ENCODE measurements around the gene TXK. TPM values are rescaled to one million over a fixed set of nuclear protein-coding genes. Genes with fewer than 3 reads are reported as not detected.

Gene TXK
- total and polyA plus RNA-seq, 3 donors from 2014 or later, result 3.1 to 5.9 (median 3.6) TPM

DNA sequence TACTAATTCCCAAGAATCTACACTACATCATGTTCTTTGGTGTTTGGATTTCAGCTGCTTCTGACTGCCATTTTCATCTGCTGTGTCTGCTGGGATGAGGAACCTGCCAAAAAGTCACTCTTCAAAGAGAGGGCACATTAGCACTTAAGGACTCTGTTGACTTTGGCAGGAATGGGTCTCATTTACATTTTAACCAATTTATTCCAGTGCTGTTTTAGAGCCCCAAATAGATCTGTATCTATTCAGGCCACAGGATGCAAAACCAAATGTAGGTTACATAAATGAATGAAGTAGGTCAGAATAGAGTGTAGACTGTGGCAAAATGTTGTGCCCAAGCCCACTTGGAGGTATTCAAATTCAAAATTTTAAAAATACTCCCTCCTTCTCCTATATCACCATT, 14.4 kb downstream of the TXK start:
- no peak overlapping the region for H3K27ac ChIP-seq
- H3K27me3 ChIP-seq, result no peaks in the 10 kb centered on the region
- H3K4me1 ChIP-seq, result no peaks in the 10 kb centered on the region
- H3K9me3 ChIP-seq, result no peaks in the 10 kb centered on the region
- H3K36me3 ChIP-seq (ENCODE audit: low read depth, missing control alignments), result no peaks in the 10 kb centered on the region
- H3K4me3 ChIP-seq, result no peak overlapping the region
- intact Hi-C loops (cut with DNase I; ENCODE audit: low total_unique reads), result no loop called here
- TF ChIP-seq CTCF (IDR thresholded peaks at IDR 0.05), result no peak
- TF ChIP-seq POLR2A (IDR thresholded peaks at IDR 0.05), result no peak
- DNase-seq, result no peak

DNA sequence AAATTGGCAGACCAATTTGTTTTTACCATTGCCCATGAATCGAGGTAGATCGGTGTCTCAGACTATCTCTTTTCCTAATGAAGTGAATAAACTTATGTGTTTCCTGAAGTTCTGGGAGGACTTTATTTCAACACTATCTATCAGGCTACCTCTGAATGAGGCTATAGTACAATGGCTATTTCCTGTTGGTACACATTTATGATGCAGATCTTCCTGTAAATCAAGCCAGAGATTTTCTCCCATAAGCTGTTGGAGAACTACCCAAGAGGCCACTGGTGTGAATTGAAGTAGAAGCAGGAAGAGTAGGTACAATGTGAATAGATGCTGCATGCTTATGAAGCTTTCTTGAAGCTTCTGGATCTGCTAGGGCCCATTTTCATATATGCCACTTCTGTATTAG, 16.0 kb downstream of the TXK start:
- Histone ChIP-seq H3K4me3 (no peak overlapping the region), H3K36me3 (ENCODE audit: low read depth, missing control alignments) (no peaks in the 10 kb centered on the region), H3K27me3 (no peaks in the 10 kb centered on the region), H3K9me3 (no peaks in the 10 kb centered on the region), H3K4me1 (no peaks in the 10 kb centered on the region), H3K27ac (no peak overlapping the region)
- WGBS, 2 donors, result 96 to 98% methylated on average over 2 of the region's 2 CpGs
- DNase-seq, result no peak
- intact Hi-C loops (cut with DNase I; ENCODE audit: low total_unique reads), result no loop called here
- TF ChIP-seq CTCF (IDR thresholded peaks at IDR 0.05) (no peak), POLR2A (IDR thresholded peaks at IDR 0.05) (no peak)

DNA sequence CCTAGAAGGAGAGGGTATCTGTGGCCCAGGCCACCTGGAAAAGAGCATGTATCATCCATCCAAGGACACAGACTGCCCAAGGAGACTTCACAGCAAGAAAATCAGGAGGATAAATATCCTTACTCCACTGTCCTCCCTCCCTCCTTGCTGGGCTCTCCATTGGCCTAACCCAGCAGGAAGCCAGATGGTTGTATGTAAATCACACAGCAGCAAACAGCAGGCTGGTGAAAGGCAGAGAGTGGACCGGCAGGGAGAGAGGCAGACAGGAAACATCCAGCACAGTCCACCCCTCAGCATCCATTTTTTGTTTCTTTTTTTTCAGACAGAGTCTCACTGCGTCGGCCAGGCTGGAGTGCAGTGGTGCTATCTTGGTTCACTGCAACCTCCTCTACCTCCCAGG, 17.5 kb downstream of the TXK start:
- Histone ChIP-seq H3K9me3 (no peaks in the 10 kb centered on the region), H3K27me3 (no peaks in the 10 kb centered on the region), H3K4me3 (no peak overlapping the region), H3K4me1 (no peaks in the 10 kb centered on the region), H3K27ac (no peak overlapping the region), H3K36me3 (ENCODE audit: low read depth, missing control alignments) (no peaks in the 10 kb centered on the region)
- intact Hi-C loops (cut with DNase I; ENCODE audit: low total_unique reads), result no loop called here
- no peak for TF ChIP-seq CTCF (IDR thresholded peaks at IDR 0.05)
- no peak for TF ChIP-seq POLR2A (IDR thresholded peaks at IDR 0.05)
- no peak for DNase-seq
- WGBS, 2 donors, result 64 to 83% methylated on average over 3 of the region's 3 CpGs

GRCh38 chr4:48114412-48114811, 19.6 kb downstream of the TXK start:
- no peak for TF ChIP-seq POLR2A (IDR thresholded peaks at IDR 0.05)
- no peak for TF ChIP-seq CTCF (IDR thresholded peaks at IDR 0.05)
- WGBS, 2 donors, result 91 to 94% methylated on average over 6 of the region's 6 CpGs
- no peak overlapping the region for H3K27ac ChIP-seq
- intact Hi-C loops (cut with DNase I; ENCODE audit: low total_unique reads), result no loop called here
- H3K4me3 ChIP-seq, result no peak overlapping the region
- DNase-seq, result no peak
- H3K9me3 ChIP-seq, result no peaks in the 10 kb centered on the region
- no peaks in the 10 kb centered on the region for H3K4me1 ChIP-seq
- H3K27me3 ChIP-seq, result no peaks in the 10 kb centered on the region
- no peaks in the 10 kb centered on the region for H3K36me3 ChIP-seq (ENCODE audit: low read depth, missing control alignments)

GRCh38 chr4:48112017-48112667, 21.9 kb downstream of the TXK start:
- Histone ChIP-seq H3K27ac (no peak overlapping the region), H3K36me3 (ENCODE audit: low read depth, missing control alignments) (no peaks in the 10 kb centered on the region), H3K9me3 (no peaks in the 10 kb centered on the region), H3K4me1 (no peaks in the 10 kb centered on the region), H3K4me3 (no peak overlapping the region), H3K27me3 (no peaks in the 10 kb centered on the region)
- intact Hi-C loops (cut with DNase I; ENCODE audit: low total_unique reads), result no loop called here
- no peak for DNase-seq
- TF ChIP-seq POLR2A (IDR thresholded peaks at IDR 0.05), result no peak
- TF ChIP-seq CTCF (IDR thresholded peaks at IDR 0.05), result no peak
- WGBS, 2 donors, result 80 to 90% methylated on average over 8 of the region's 8 CpGs
